SK-N-SH (cell line): ENCODE measurements around the gene TIMM22.

Experiments used
- CHD2 ChIP-seq: fragments of 150-350 bp; IDR thresholded peaks from 2 replicates; pipeline ENCODE4 v1.6.1; 2018; ENCODE audit warnings: low read length; ENCODE audit not compliant: partially characterized antibody
- ELF1 ChIP-seq: IDR thresholded peaks from 2 replicates; pipeline ENCODE4 v1.4.0; 2012
- FOSL2 ChIP-seq: IDR thresholded peaks from 2 replicates; pipeline ENCODE4 v1.4.0; 2012; ENCODE audit warnings: low read depth, mild to moderate bottlenecking, moderate library complexity, borderline replicate concordance
- GATA2 ChIP-seq: sonication (generic); formaldehyde crosslinking; IDR thresholded peaks from 2 replicates; pipeline ENCODE4 v1.5.0; 2020; ENCODE audit warnings: mild to moderate bottlenecking, missing genetic modification reagents
- IRF3 ChIP-seq: fragments of 150-350 bp; IDR thresholded peaks from 2 replicates; pipeline ENCODE4 v1.6.1; 2016; ENCODE audit warnings: mild to moderate bottlenecking, low read depth, low read length
- JUND ChIP-seq: IDR thresholded peaks from 2 replicates; pipeline ENCODE4 v1.4.0; 2012
- MXI1 ChIP-seq: IDR thresholded peaks from 2 replicates; pipeline ENCODE4 v1.6.1; 2012; ENCODE audit warnings: mild to moderate bottlenecking, low read depth, low read length, improper control_type of control experiment
- NFIC ChIP-seq: IDR thresholded peaks from 2 replicates; pipeline ENCODE4 v1.4.0; 2012; ENCODE audit warnings: borderline replicate concordance
- POLR2AphosphoS5 ChIP-seq: IDR thresholded peaks from 2 replicates; pipeline ENCODE4 v1.6.1; 2012; ENCODE audit warnings: low read depth, low read length
- TCF12 ChIP-seq: IDR thresholded peaks from 2 replicates; pipeline ENCODE4 v1.4.0; 2012
- TEAD4 ChIP-seq: IDR thresholded peaks from 2 replicates; pipeline ENCODE4 v1.4.0; 2012; ENCODE audit warnings: mild to moderate bottlenecking, borderline replicate concordance; ENCODE audit not compliant: insufficient read depth
- YY1 ChIP-seq: IDR thresholded peaks from 2 replicates; pipeline ENCODE4 v1.4.0; 2012; ENCODE audit warnings: low read depth, mild to moderate bottlenecking
- TF ChIP-seq, protein P1 (sequence below): fragments of 200-600 bp; sonication (generic); IDR thresholded peaks from 2 replicates; pipeline ENCODE4 v1.6.1; 2017; ENCODE audit warnings: antibody characterized with exemption, mild to moderate bottlenecking, moderate library complexity
- TF ChIP-seq, protein P2 (sequence below): fragments of 150-350 bp; IDR thresholded peaks from 2 replicates; pipeline ENCODE4 v1.6.1; 2017; ENCODE audit warnings: antibody characterized with exemption, low read length, low read depth, borderline replicate concordance

- no peak for TF ChIP-seq POLR2AphosphoS5
- no peak for TF ChIP-seq MXI1
- TF ChIP-seq CHD2: no peak
- TF ChIP-seq, protein P1, sequence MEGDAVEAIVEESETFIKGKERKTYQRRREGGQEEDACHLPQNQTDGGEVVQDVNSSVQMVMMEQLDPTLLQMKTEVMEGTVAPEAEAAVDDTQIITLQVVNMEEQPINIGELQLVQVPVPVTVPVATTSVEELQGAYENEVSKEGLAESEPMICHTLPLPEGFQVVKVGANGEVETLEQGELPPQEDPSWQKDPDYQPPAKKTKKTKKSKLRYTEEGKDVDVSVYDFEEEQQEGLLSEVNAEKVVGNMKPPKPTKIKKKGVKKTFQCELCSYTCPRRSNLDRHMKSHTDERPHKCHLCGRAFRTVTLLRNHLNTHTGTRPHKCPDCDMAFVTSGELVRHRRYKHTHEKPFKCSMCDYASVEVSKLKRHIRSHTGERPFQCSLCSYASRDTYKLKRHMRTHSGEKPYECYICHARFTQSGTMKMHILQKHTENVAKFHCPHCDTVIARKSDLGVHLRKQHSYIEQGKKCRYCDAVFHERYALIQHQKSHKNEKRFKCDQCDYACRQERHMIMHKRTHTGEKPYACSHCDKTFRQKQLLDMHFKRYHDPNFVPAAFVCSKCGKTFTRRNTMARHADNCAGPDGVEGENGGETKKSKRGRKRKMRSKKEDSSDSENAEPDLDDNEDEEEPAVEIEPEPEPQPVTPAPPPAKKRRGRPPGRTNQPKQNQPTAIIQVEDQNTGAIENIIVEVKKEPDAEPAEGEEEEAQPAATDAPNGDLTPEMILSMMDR: no peak
- no peak for TF ChIP-seq NFIC
- TF ChIP-seq YY1: no peak
- TF ChIP-seq TEAD4: no peak
- TF ChIP-seq TCF12: no peak
- no peak for TF ChIP-seq ELF1
- no peak for TF ChIP-seq GATA2 (CRISPR knock-in tag)
- TF ChIP-seq FOSL2: no peak
- TF ChIP-seq IRF3: no peak
- TF ChIP-seq, protein P2, sequence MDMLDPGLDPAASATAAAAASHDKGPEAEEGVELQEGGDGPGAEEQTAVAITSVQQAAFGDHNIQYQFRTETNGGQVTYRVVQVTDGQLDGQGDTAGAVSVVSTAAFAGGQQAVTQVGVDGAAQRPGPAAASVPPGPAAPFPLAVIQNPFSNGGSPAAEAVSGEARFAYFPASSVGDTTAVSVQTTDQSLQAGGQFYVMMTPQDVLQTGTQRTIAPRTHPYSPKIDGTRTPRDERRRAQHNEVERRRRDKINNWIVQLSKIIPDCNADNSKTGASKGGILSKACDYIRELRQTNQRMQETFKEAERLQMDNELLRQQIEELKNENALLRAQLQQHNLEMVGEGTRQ: no peak
- TF ChIP-seq JUND: no peak
These were observed 35.5 kb downstream of the TIMM22 start for GRCh38 chr17:1032391-1032790.
